IPS-18a (cell line): Measurements from ENCODE around the gene PAFAH1B1.
A peak's percentile ranks its signal among the peaks of the same experiment; 100 is the strongest.

Experiments used
- H3K27ac ChIP-seq: one replicate; pipeline ENCODE4 v1.5.1; 2013; ENCODE audit warnings: low read length
- H3K27me3 ChIP-seq: one replicate; pipeline ENCODE4 v1.6.1; 2013; ENCODE audit warnings: mild to moderate bottlenecking, low read length; ENCODE audit not compliant: control insufficient read depth, insufficient read depth
- H3K36me3 ChIP-seq: one replicate; pipeline ENCODE4 v1.6.1; 2013; ENCODE audit warnings: low read depth, low read length; ENCODE audit not compliant: control insufficient read depth
- H3K4me1 ChIP-seq: one replicate; pipeline ENCODE4 v1.6.1; 2013; ENCODE audit warnings: low read depth, low read length; ENCODE audit not compliant: control insufficient read depth
- H3K4me3 ChIP-seq: one replicate; pipeline ENCODE4 v1.5.1; 2013; ENCODE audit warnings: low read length
- H3K9ac ChIP-seq: one replicate; pipeline ENCODE4 v1.6.1; 2013; ENCODE audit warnings: mild to moderate bottlenecking, low read length, moderate library complexity
- H3K9me3 ChIP-seq: one replicate; pipeline ENCODE4 v1.6.1; 2013; ENCODE audit warnings: low read depth, low read length; ENCODE audit not compliant: control insufficient read depth

The PAFAH1B1 gene

GRCh38 chr17:2709183-2709661 is 115.8 kb downstream of the PAFAH1B1 start:
- Histone ChIP-seq H3K36me3 (no peaks in the 10 kb centered on the region), H3K27me3 (peaks cover 18% of the 10 kb centered on the region), H3K27ac (no peak overlapping the region), H3K4me1 (peaks cover 21% of the 10 kb centered on the region), H3K9ac (no peak overlapping the region), H3K9me3 (no peaks in the 10 kb centered on the region), H3K4me3 (no peak overlapping the region)

DNA sequence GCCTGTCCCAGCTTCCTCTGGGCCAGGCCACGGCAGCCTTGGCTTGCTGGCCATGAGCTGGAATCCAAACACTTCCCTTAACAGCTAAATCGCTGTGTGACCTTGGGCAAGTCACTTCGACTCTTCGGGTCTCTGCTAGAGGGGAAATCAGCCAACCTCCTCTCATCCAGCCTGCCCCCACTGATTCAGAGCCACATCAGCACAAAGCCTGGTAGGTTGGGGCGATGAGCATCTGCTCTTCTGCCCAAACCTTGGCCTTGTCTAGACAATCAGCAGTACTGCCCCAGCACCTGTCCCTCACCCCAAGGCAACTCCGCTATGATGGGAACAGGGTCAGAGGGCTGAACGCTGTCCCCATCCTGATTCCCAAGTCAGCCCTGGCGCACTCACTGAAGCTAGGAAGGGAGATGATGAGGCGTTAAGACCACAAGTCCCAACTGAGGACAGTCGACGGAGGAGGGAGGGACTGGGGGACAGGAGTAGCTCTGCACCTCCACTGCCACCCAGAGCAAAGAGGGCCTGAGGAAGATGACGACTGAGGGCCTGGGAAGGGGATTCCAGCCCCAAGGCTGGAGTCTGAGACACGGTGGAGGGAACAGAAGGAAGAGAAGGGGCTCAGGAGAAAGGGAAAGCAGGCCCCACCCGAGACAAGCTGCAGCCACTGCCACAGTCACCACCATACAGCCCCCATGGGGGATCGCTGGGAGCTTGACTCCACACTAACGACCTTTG is 116.8 kb downstream of the PAFAH1B1 start:
- H3K36me3 ChIP-seq, result no peaks in the 10 kb centered on the region
- peaks cover 18% of the 10 kb centered on the region for H3K27me3 ChIP-seq
- H3K4me3 ChIP-seq, result peak overlapping the region; percentile 74
- peaks cover 13% of the 10 kb centered on the region for H3K4me1 ChIP-seq
- peak overlapping the region; percentile 63 for H3K9ac ChIP-seq
- no peaks in the 10 kb centered on the region for H3K9me3 ChIP-seq
- no peak overlapping the region for H3K27ac ChIP-seq

DNA sequence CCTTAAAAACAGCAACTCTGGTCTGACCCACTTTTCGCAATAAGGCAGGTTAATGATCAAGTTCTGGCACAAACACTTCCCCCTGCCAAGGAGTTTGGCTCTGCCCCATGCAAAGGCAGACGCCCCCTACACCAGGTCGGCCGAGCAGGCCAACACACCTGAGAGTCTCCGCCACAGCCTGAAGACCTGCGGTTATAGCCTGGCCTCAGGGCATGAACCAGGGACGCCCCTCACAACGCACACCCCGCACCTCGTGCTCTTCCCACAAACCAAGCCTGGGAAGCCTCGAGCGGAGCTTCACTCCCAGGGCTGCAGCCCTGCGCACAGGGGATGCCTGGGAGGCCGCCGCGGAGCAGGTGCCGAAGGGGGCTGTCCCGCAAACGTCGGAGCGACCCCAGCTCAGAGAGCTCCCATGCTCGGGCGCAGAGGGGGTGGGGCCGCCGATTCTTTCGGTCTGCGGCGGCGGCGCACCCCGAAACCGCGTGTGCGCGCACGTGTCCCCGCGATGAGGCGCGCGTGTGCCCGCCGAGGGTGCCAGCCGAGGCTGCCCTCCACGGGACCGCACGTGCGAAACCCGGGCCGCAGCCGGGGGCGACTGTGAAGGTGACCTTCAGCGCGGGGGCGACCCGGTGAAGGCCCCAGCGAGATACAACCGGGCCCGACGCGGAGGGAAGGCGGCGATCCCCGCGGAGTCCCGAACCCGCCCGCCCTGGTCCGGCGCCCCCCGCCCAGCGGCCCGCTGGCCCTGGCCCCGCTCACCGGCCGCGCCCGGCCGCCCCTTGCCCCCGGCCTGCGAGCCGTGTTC is 117.6 kb downstream of the PAFAH1B1 start:
- Histone ChIP-seq H3K9ac (peak overlapping the region; percentile 63), H3K4me1 (peaks cover 12% of the 10 kb centered on the region), H3K36me3 (no peaks in the 10 kb centered on the region), H3K9me3 (no peaks in the 10 kb centered on the region), H3K27ac (no peak overlapping the region), H3K4me3 (peak overlapping the region; percentile 74), H3K27me3 (peaks cover 18% of the 10 kb centered on the region)

DNA sequence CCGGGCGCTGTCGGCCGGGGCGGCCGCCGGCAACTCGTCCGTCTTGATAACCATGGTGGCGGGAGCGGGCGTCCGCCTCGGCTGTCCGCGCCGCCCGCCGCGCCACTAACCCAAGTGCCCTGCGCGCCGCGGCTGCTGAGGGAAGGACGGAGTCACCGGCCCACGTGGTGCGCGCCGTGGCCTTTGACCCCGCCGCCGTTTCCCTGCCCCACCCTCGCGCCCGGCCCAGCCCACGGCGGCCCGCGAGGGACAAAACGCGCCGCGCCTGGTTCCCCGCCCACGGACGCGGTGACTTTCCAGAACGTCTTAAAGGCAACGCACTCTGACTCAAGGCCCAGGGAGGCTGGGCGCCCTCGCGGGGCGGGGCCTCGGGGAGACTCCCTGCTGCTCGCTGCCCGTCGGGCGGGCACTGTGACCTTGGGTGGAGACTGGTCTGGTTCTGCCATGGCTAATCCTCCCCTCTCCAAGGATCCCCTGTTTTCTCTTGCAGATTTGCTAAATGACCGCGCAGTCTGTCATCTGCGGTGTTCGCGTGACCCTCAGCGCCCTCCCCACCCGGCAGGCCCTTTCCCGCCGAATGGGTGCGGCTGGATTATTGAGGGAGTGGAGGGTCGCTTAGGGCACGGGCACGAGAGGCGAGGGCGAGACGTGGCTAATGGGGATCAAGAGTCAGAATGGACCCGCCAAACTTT is 118.3 kb downstream of the PAFAH1B1 start, which contains the start of gene CLUH:
CLUH (minus strand) TSS at position 157 of the 692 bp plus-strand sequence; CDS start at position 54, 103 bp downstream.
- Histone ChIP-seq H3K9ac (peak within 1 kb of the TSS; percentile 63), H3K27ac (no peak within 1 kb of the TSS), H3K4me1 (peaks cover 12% of the 10 kb centered on the region), H3K27me3 (peaks cover 18% of the 10 kb centered on the region), H3K4me3 (peak within 1 kb of the TSS; percentile 74), H3K36me3 (no peaks in the 10 kb centered on the region), H3K9me3 (no peaks in the 10 kb centered on the region)

DNA sequence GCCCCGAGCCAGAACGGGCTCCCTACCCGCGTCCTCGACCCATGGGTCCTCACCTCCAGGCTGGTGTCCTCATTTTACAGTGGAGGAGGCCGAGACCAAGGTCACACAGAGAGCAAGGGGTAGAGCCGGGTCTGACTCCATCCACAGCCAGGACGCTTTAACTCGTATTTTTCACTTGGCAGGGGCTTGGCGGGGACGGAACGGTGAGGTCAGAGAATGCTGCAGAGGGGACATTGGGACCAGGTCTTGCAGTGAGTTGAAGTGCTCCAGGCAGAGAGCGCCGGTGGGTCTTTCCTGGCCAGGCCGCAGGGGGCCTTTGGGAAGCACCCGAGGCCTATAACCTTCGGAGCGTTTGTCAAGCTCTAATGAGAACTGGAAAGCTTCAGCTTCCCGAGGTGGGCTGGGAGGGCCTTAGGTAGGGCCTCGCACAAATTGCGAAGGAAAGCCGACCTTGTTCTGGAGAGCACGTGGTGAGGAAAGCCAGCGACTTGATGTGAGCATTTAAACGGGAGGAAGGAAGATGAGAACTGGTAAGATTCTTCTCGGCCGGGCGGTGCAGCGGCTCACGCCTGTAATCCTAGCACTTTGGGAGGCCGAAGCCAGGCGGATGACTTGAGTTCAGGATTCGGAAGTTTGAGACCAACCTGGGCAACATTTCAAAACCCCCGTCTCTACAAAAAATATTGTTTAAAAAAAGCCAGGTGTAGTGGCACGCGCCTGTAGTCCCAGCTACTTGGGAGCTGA is 119.0 kb downstream of the PAFAH1B1 start:
- Histone ChIP-seq H3K9ac (no peak overlapping the region), H3K4me3 (peak overlapping the region; percentile 74), H3K27me3 (peaks cover 18% of the 10 kb centered on the region), H3K36me3 (no peaks in the 10 kb centered on the region), H3K4me1 (peaks cover 12% of the 10 kb centered on the region), H3K27ac (no peak overlapping the region), H3K9me3 (no peaks in the 10 kb centered on the region)

DNA sequence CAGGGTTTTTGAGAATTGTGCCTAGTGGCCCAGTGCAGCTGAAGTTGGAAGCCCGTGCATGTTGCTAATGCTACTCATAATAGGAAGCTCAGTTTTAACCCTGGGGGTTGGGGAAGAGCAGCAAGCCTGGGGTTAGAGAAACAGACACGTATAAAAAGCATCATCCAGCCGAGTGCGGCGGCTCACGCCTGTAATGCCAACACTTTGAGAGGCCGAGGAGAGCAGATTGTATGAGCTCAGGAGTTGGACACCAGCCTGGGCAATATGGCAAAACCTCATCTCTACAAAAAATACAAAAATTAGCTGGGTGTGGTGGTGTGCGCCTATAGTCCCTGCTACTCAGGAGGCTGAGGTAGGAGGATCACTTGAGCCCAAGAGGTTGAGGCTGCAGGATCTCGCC is 120.4 kb downstream of the PAFAH1B1 start:
- H3K9ac ChIP-seq, result no peak overlapping the region
- H3K27ac ChIP-seq, result no peak overlapping the region
- H3K27me3 ChIP-seq, result peaks cover 18% of the 10 kb centered on the region
- no peaks in the 10 kb centered on the region for H3K9me3 ChIP-seq
- H3K4me1 ChIP-seq, result peaks cover 12% of the 10 kb centered on the region
- H3K36me3 ChIP-seq, result no peaks in the 10 kb centered on the region
- H3K4me3 ChIP-seq, result no peak overlapping the region

DNA sequence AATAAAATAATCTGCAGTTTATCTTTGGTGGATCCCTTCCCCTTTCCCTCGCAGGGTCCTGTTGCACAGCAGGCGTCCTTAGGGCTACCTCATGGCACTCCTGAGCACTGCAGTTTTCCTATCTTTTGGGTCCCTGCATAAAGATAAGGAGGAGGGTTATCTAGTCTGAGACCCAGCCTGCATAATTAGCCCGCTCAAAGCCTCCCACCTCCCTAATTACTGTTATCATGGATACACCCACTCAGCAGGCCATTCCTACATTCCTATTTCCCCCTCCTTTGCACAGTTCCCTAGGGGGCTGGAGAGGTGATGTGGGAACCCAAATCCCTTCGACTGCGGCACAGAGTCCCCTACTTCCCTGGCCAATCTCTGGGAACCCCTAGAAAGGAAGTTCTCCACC is 123.2 kb downstream of the PAFAH1B1 start:
- Histone ChIP-seq H3K27me3 (peaks cover 8% of the 10 kb centered on the region), H3K4me3 (no peak overlapping the region), H3K9me3 (no peaks in the 10 kb centered on the region), H3K4me1 (peaks cover 10% of the 10 kb centered on the region), H3K27ac (no peak overlapping the region), H3K9ac (no peak overlapping the region), H3K36me3 (no peaks in the 10 kb centered on the region)

- no peaks in the 10 kb centered on the region for H3K27me3 ChIP-seq
- H3K9me3 ChIP-seq, result no peaks in the 10 kb centered on the region
- H3K4me1 ChIP-seq, result peaks cover 7% of the 10 kb centered on the region
- no peak overlapping the region for H3K27ac ChIP-seq
- H3K9ac ChIP-seq, result no peak overlapping the region
- H3K4me3 ChIP-seq, result no peak overlapping the region
- H3K36me3 ChIP-seq, result no peaks in the 10 kb centered on the region
Observed at GRCh38 chr17:2718150-2718938, 124.9 kb downstream of the PAFAH1B1 start.

DNA sequence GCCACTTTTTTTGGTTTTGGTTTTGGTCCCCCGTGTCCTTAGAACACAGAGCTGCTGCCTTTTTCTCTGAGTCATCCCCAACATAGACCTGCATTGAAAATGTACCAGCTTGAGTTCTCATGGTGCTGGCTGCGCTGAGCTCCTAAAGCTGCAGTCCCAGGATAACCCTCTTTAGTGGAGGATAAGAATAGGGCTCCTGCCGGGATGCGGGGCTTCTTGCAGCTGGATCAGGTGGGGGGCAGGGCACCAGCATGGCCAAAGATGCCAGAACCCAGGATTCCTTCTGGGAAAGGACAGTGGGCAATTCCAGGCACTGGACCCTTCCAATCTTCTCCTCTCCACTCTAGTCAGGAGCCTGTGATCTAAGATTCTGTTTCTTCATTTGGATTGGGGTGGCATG is 126.4 kb downstream of the PAFAH1B1 start:
- no peaks in the 10 kb centered on the region for H3K9me3 ChIP-seq
- no peaks in the 10 kb centered on the region for H3K36me3 ChIP-seq
- H3K27ac ChIP-seq, result no peak overlapping the region
- peaks cover 7% of the 10 kb centered on the region for H3K4me1 ChIP-seq
- no peak overlapping the region for H3K4me3 ChIP-seq
- H3K27me3 ChIP-seq, result peaks cover 2% of the 10 kb centered on the region
- H3K9ac ChIP-seq, result no peak overlapping the region

- peaks cover 7% of the 10 kb centered on the region for H3K4me1 ChIP-seq
- H3K36me3 ChIP-seq, result no peaks in the 10 kb centered on the region
- H3K27me3 ChIP-seq, result peaks cover 12% of the 10 kb centered on the region
- no peak overlapping the region for H3K9ac ChIP-seq
- H3K9me3 ChIP-seq, result no peaks in the 10 kb centered on the region
- H3K27ac ChIP-seq, result no peak overlapping the region
- no peak overlapping the region for H3K4me3 ChIP-seq
Observed at GRCh38 chr17:2721603-2722002, 128.1 kb downstream of the PAFAH1B1 start.
